SK-N-SH (cell line): ENCODE measurements around the gene MAP3K19. TPM values are rescaled to one million over a fixed set of nuclear protein-coding genes. Genes with fewer than 3 reads are reported as not detected.
A peak's percentile ranks its signal among the peaks of the same experiment; 100 is the strongest.

ENCODE experiments used
- CTCF ChIA-PET: fragments of 300-600, 350-600 bp; formaldehyde crosslinking; extraction: SDS; loops from one replicate; lab custom pipeline; 2021; lab: Yijun Ruan, JAX
- POLR2A ChIA-PET: fragments of 350-600 bp; sonication (Branson Sonifier 250); formaldehyde crosslinking; extraction: SDS; loops from one replicate; lab custom pipeline; 2020; ENCODE audit warnings: antibody characterized with exemption, inconsistent platforms; lab: Yijun Ruan, JAX
- DNase-seq: peaks from one replicate; pipeline ENCODE4 v3.0.0; 2012
- H2AFZ ChIP-seq: fragments of 200-600 bp; sonication (generic); 2 replicates; pipeline ENCODE4 v1.8.1; 2016; ENCODE audit warnings: antibody characterized with exemption, mild to moderate bottlenecking, low read depth
- H3F3A ChIP-seq: fragments of 200-600 bp; sonication (generic); replicated peaks from 2 replicates; pipeline ENCODE3; 2016; ENCODE audit warnings: antibody characterized with exemption, mild to moderate bottlenecking; ENCODE audit not compliant: insufficient read depth
- H3K27ac ChIP-seq, 2 experiments: fragments of 200-500 bp in 1 of 2; fragments of 200-600 bp in 1 of 2; sonication (Bioruptor generic) in 1 of 2; sonication (generic), shearing (Covaris generic) in 1 of 2; 2 replicates each; pipeline versions ENCODE4 v1.5.1 to v1.6.1; 2014 to 2016; ENCODE audit warnings: low read depth in 2 of 2, inconsistent platforms in 1 of 2, low read length in 1 of 2, mild to moderate bottlenecking in 1 of 2, mixed read lengths in 1 of 2
- H3K27me3 ChIP-seq: fragments of 200-600 bp; sonication (generic), shearing (Covaris generic); 2 replicates; pipeline ENCODE4 v1.6.1; 2016; ENCODE audit warnings: mixed run types; ENCODE audit not compliant: insufficient read depth
- H3K36me3 ChIP-seq, 2 experiments: fragments of 200-500 bp in 1 of 2; fragments of 200-600 bp in 1 of 2; sonication (Bioruptor generic) in 1 of 2; sonication (generic) in 1 of 2; replicated peaks in 1 of 2; 2 replicates each; pipeline versions ENCODE3 to v1.5.1; 2014 to 2016; ENCODE audit warnings: low read length in 1 of 2, mild to moderate bottlenecking in 1 of 2; ENCODE audit not compliant: insufficient read depth in 2 of 2, control insufficient read depth in 1 of 2
- H3K4me1 ChIP-seq, 2 experiments: fragments of 200-500 bp in 1 of 2; fragments of 200-600 bp in 1 of 2; sonication (Bioruptor generic) in 1 of 2; sonication (generic), shearing (Covaris generic) in 1 of 2; 2 replicates each; pipeline versions ENCODE4 v1.5.1 to v1.6.1; 2014 to 2016; ENCODE audit warnings: low read depth in 1 of 2, low read length in 1 of 2, mixed run types in 1 of 2; ENCODE audit not compliant: insufficient read depth in 2 of 2, control insufficient read depth in 1 of 2
- H3K4me2 ChIP-seq: fragments of 200-600 bp; sonication (generic), shearing (Covaris generic); 2 replicates; pipeline ENCODE4 v1.6.1; 2017; ENCODE audit warnings: mixed run types
- H3K4me3 ChIP-seq, 2 experiments: fragments of 200-500 bp in 1 of 2; fragments of 200-600 bp in 1 of 2; sonication (Bioruptor generic) in 1 of 2; sonication (generic), shearing (Covaris generic) in 1 of 2; 2 replicates each; pipeline versions ENCODE4 v1.5.1 to v1.8.1; 2014 to 2016; ENCODE audit warnings: low read depth in 2 of 2, inconsistent platforms in 1 of 2, low read length in 1 of 2, mild to moderate bottlenecking in 1 of 2, mixed read lengths in 1 of 2, moderate library complexity in 1 of 2
- H3K79me2 ChIP-seq: fragments of 200-600 bp; sonication (generic); 2 replicates; pipeline ENCODE4 v1.8.1; 2017; ENCODE audit warnings: mild to moderate bottlenecking; ENCODE audit not compliant: insufficient read depth
- H3K9ac ChIP-seq: fragments of 200-600 bp; sonication (generic); 2 replicates; pipeline ENCODE4 v1.6.1; 2017; ENCODE audit warnings: mixed run types
- H3K9me2 ChIP-seq: fragments of 200-600 bp; sonication (generic); 2 replicates; pipeline ENCODE4 v1.6.1; 2017; ENCODE audit warnings: mixed run types
- H3K9me3 ChIP-seq: fragments of 200-600 bp; sonication (generic); 2 replicates; pipeline ENCODE4 v1.6.1; 2017; ENCODE audit warnings: mixed run types, mild to moderate bottlenecking, moderate library complexity
- H4K20me1 ChIP-seq: fragments of 200-600 bp; sonication (generic); 2 replicates; pipeline ENCODE4 v1.6.1; 2017; ENCODE audit warnings: mild to moderate bottlenecking, mixed run types; ENCODE audit not compliant: insufficient read depth
- ELF1 ChIP-seq: IDR thresholded peaks from 2 replicates; pipeline ENCODE4 v1.4.0; 2012
- EP300 ChIP-seq, 2 experiments: IDR thresholded peaks; 2 replicates each; pipeline versions ENCODE4 v1.4.0 to v1.6.1; 2012; ENCODE audit warnings: borderline replicate concordance in 1 of 2, low read depth in 1 of 2, low read length in 1 of 2
- FOSL2 ChIP-seq: IDR thresholded peaks from 2 replicates; pipeline ENCODE4 v1.4.0; 2012; ENCODE audit warnings: low read depth, mild to moderate bottlenecking, moderate library complexity, borderline replicate concordance
- FOXJ3 ChIP-seq: sonication (generic); formaldehyde crosslinking; IDR thresholded peaks from 2 replicates; pipeline ENCODE4 v1.5.1; 2020; ENCODE audit warnings: mild to moderate bottlenecking, missing genetic modification reagents
- FOXM1 ChIP-seq: IDR thresholded peaks from 2 replicates; pipeline ENCODE4 v1.4.0; 2012; ENCODE audit warnings: low read depth, mild to moderate bottlenecking
- GATA2 ChIP-seq: sonication (generic); formaldehyde crosslinking; IDR thresholded peaks from 2 replicates; pipeline ENCODE4 v1.5.0; 2020; ENCODE audit warnings: mild to moderate bottlenecking, missing genetic modification reagents
- IRF3 ChIP-seq: fragments of 150-350 bp; IDR thresholded peaks from 2 replicates; pipeline ENCODE4 v1.6.1; 2016; ENCODE audit warnings: mild to moderate bottlenecking, low read depth, low read length
- MAX ChIP-seq: IDR thresholded peaks from 2 replicates; pipeline ENCODE4 v1.4.0; 2012; ENCODE audit warnings: low read depth
- NFIC ChIP-seq: IDR thresholded peaks from 2 replicates; pipeline ENCODE4 v1.4.0; 2012; ENCODE audit warnings: borderline replicate concordance
- RCOR1 ChIP-seq: fragments of 150-350 bp; IDR thresholded peaks from 2 replicates; pipeline ENCODE4 v1.6.1; 2017; ENCODE audit warnings: antibody characterized with exemption, low read length
- TAF1 ChIP-seq: IDR thresholded peaks from 2 replicates; pipeline ENCODE4 v1.6.1; 2012; ENCODE audit warnings: low read depth, mild to moderate bottlenecking, low read length, moderate library complexity, borderline replicate concordance
- USF1 ChIP-seq: IDR thresholded peaks from 2 replicates; pipeline ENCODE4 v1.4.0; 2012; ENCODE audit warnings: low read depth, borderline replicate concordance
- USF2 ChIP-seq: fragments of 150-350 bp; IDR thresholded peaks from 2 replicates; pipeline ENCODE4 v1.6.1; 2017; ENCODE audit warnings: antibody characterized with exemption, low read length, low read depth, borderline replicate concordance
- YY1 ChIP-seq: IDR thresholded peaks from 2 replicates; pipeline ENCODE4 v1.4.0; 2012; ENCODE audit warnings: low read depth, mild to moderate bottlenecking
- WGBS: methylation state at CpG from one replicate; pipeline ENCODE4 v1.1.6; 2017; ENCODE audit warnings: low lambda C conversion rate; 5-methylcytosine and 5-hydroxymethylcytosine counted together
- polyA plus RNA-seq, 3 experiments: library from polyadenylated mRNA; depleted of rRNA; stranded (reverse); fragments of >200 nt; gene quantifications; 2 replicates each; pipeline ENCODE4 v1.2.3, GENCODE V29; 2012

MAP3K19 gene
- polyA plus RNA-seq, 1 of the 3 experiments (the other 2 are of a cell fraction), result not detected

GRCh38 chr2:135052997-135053474, 5.8 kb upstream of the MAP3K19 start:
- CTCF ChIA-PET, result interaction anchor here (0.7 to 2.3 kb wide), 3 partner anchors 548 to 657 kb away, joined by 3 to 8 read pairs (median 3); no protein-coding TSS in a partner anchor
- H3K79me2 ChIP-seq, result peaks cover 63% of the 10 kb centered on the region
- DNase-seq, result no peak

More at GRCh38 chr2:135052997-135053474, 5.8 kb upstream of the MAP3K19 start:
- Histone ChIP-seq H3K27me3 (no peaks in the 10 kb centered on the region), H3K4me1 (peaks cover 11 to 22% of the 10 kb centered on the region in 2 experiments), H3K27ac (peak overlapping the region in 1 of 2 experiments; percentile 95; a peak in 2 of 4 replicates), H3K9me3 (no peaks in the 10 kb centered on the region), H2AFZ (no peak overlapping the region), H3K4me2 (peak overlapping the region; percentile 97), H3K9me2 (no peaks in the 10 kb centered on the region), H3K36me3 (peaks cover 8 to 18% of the 10 kb centered on the region in 2 experiments), H3K9ac (peak overlapping the region; percentile 98), H4K20me1 (peaks cover 6% of the 10 kb centered on the region), H3F3A (peaks cover 23% of the 10 kb centered on the region), H3K4me3 (peak overlapping the region; percentile 90 to 98)
- TF ChIP-seq TAF1, result no peak
- TF ChIP-seq GATA2 (CRISPR knock-in tag), result no peak
- no peak for TF ChIP-seq FOSL2
- TF ChIP-seq ELF1, result no peak
- TF ChIP-seq RCOR1, result no peak
- TF ChIP-seq YY1, result no peak
- TF ChIP-seq USF2, result no peak
- no peak for TF ChIP-seq USF1
- TF ChIP-seq NFIC, result no peak
- no peak for TF ChIP-seq FOXM1
- no peak for TF ChIP-seq FOXJ3
- no peak for TF ChIP-seq IRF3
- no peak for TF ChIP-seq EP300 (IDR thresholded peaks at IDR 0.05; ENCODE audit: borderline replicate concordance in 1 of 2, low read depth in 1 of 2, low read length in 1 of 2)
- TF ChIP-seq MAX, result no peak
- POLR2A ChIA-PET, result no interaction called here
- 26% methylated on average over 15 of the region's 15 CpGs for WGBS
